HG03139 (cell line): ENCODE measurements around the gene RAD51B.

Source experiments
- ATAC-seq: cut with Tn5 transposase; IDR thresholded peaks from one replicate; pipeline ENCODE4 v1.9.1; 2021; ENCODE audit not compliant: unreplicated experiment

The RAD51B gene

DNA sequence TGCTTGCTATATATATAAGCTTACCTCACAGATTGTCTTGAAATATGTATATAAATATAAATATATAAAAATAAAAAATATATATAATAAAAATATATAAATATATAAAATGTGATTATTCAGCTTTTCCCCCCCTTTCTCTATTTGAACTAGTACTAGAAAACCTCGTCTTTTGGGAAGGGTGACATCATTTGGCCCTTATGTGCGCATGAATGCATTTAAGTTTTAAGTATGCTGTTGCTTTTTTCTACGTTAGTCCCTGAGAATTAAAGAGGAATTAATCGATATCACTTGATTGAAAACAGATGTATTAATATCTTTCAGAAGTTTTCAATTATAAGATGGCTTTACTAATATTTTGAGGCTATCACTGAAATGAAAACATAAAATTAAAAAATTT lies 69.9 kb downstream of the RAD51B start:
- ATAC-seq = no peak

DNA sequence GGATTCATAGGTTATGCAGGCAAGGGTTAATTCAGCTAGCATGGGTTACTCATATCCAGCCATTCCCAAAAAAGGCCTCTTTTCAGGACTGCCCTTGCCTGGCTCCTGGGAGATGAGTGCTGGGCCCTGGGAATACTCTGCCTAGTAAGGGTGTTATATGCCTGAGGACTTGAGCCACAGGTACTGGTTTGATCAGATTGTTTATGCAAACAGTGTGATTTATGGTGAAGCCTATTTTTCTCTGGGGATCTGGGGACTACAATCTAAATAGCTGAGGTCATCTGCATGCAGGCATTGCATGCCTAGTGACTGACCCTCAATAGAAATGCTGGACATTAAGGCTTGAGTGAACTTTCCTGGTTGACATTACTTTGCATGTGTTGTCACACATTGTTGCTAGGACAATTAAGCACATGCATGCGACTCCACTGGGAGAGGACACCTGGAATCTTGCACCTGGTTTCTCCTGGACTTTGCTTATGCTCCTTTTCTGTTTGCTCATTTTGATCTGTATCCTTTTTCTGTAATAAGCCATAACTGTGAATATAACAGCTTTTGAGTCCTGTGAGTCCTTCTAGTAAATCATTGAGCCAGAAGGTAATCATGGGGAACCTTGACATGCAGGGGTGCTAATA lies 73.0 kb downstream of the RAD51B start:
- ATAC-seq = no peak

DNA sequence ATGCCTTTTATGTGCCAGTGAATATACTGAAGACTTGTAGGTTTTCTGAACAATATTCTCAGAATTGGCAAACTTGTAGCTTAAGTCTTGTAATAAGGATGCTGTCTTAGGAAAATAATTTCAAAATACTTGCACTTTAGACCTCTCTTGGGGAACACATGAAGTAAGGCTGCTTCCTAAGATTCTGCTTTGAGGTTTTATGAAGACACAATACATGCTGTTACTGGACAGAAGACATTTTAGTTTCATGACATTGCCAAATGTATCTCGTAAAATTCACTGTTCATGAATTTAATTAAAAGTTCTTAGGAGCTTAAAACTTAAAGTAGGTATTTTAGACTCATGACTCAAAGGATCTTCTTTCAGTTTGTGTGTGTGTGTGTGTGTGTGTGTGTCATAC lies 80.7 kb downstream of the RAD51B start:
- no peak for ATAC-seq

DNA sequence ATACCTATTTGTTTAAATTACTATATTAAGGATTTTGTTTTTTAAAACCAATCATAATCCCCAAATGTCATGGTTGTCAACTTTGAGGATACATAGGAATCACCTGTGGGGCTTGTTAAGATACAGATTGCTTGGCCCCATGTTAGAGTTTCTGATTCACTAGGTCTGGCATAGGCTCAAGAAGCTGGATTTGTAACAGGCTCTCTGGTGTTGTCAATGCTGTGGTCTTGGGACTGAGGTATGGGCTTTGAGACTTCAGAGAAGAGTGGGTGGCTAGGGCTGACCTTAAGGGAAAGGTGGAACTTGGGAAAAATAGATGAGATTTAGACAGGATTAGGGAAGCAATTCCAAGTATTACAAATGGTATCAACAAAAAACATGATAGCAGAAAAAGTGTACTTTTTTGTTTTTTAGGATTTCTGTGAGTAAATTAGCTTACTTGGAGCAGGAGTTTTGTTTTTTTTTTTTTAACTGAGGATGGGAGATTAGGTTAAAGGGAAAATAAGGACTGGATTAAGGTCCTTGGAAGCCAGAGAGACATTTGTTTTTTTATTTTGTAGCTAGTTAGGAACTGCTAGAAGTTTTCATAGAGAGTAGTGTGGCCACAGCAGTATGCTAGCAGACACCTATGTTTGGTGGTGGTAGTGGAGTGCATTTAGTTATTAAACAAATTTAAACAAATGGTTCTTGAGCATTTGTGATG lies 88.6 kb downstream of the RAD51B start:
- no peak for ATAC-seq

DNA sequence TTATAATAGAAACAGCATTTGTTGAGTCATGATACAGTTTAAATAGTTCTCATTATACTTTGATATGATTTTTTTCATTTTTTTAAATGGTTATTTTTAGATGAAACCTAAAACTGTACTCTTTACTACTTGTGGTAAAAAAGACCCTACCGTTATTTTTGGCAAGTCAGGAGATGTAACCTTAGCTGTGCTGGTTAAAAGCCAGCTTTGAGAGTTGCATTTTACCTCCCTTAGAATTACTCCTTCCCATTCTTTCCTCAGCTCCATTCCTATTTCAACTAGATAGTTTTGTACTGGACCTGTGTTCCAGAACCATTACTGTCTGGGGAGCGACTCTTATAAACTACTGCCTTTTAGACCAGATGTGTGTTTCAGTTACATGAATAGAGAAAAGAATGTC lies 92.0 kb downstream of the RAD51B start:
- ATAC-seq = no peak

DNA sequence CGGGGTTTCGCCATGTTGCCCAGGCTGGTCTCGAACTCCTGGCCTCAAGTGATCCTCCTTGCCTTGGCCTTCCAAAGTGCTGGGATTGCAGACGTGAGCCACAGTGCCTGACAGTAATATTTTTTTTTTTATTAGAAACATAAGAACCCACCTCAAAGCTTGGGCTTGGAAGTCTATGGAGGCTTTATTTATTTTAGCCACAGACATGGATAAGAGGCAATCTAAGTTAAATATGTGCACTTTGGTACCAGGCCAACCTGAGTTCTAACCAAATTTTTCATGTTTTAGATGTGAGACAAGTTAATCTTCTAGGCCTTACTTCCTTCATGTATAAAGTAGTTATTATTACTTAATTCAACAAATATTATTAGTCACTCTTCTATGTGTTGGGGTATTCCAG lies 96.9 kb downstream of the RAD51B start:
- no peak for ATAC-seq

DNA sequence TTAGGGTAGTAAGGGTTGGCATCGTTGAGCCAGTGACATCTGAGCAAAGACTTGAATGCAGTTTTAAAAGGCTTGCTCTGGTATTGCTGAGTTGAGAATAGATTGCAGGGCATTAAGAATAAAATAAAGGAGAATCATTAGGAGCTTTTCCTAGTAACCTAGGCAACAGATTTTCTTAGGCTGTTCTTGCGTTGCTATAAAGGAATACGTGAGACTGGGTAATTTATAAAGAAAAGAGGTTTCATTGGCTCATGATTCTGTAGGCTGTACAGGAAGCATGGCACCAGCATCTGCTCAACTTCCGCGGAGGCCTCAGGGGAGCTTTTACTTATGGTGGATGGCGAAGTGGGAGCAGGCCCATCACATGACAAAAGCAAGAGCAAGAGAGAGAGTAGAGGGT lies 97.4 kb downstream of the RAD51B start:
- ATAC-seq = no peak

DNA sequence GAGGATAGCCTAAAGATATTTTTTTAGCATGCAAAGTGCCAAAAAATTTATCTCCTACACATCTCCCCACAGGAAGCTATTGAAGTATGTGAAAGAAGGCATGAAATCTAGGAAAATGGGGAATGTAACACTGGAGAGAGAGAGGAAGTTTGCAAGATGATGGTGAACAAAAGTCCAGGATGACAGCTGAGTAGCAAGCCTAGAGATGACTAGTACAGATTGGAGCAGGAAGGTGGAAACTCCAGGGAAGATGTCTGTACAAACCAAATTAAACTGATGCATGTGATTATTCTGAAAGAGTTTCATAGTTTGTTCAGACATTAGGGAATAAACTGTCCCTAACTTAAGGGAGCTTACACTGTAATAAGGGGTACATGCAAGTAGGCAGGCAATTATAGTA lies 99.3 kb downstream of the RAD51B start:
- no peak for ATAC-seq

DNA sequence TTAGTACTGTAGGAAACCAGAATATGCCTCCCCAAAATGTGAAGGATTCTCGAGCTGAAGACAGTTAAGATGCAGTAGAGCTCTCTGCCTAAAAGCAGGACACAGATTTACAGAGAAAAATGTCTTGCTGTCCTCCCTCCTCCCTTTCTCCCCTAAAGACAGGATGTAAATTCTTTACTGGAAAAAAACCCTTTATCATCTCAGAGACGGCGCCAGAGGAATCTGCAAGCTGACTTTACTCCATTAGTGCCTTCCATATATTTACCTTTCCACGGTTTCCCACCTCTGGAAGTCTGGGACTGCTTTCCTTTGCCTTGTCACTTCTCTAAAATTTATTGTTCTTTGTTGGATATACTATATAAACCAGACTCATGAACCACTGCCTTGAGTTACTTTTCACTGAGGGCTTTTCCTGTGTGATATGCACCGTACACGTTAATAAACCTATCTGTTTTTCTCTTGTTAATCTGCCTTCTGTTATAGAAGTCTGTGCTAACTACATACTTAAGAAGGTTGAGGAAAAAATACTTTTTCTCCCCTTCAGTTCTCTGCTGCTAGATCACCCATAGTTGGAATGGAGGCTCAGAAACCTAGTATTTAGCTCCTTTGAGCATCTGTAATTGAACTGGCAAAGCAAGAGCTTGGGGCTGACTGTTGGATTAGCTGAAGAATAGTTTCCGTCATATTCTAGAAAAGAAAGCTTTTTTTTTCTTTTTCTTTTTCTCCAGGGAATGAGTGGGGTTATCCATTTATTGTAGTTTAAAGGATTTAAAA lies 99.9 kb downstream of the RAD51B start:
- no peak for ATAC-seq

DNA sequence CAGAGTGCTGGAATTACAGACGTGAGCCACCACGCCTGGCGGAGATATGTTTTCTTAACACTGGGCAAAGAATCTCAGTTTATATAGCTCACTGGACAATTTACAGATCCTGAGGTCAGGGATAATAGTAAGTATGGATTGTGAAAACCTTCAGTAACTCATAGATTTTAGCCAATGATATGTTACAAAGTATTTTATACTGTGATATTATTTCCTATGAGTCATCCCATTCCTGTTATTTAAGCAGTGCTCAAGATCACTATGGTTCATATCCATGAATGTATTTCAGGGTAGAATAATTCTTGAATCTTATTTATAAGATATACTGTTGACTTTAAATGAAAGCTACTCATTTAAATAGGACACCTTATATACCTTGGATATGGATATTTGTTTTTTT lies 107.2 kb downstream of the RAD51B start:
- ATAC-seq = no peak

DNA sequence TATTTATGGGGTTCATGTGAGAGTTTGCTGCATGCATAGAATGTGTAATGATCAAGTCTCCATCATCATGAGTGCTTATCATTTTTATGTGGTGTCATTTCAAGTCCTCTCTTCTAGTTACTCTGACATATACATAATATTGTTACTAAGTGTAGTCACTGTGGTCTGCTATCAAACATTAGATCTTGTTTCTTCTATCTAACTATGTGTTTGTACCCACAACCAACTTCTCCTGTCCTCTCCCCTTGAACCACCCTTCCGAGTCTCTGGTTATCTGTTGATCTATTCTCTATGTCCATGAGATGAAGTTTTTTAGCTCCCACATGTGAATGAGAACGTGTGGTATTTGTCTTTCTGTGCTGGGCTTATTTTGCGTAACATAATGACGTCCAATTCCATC lies 107.7 kb downstream of the RAD51B start:
- ATAC-seq = no peak

DNA sequence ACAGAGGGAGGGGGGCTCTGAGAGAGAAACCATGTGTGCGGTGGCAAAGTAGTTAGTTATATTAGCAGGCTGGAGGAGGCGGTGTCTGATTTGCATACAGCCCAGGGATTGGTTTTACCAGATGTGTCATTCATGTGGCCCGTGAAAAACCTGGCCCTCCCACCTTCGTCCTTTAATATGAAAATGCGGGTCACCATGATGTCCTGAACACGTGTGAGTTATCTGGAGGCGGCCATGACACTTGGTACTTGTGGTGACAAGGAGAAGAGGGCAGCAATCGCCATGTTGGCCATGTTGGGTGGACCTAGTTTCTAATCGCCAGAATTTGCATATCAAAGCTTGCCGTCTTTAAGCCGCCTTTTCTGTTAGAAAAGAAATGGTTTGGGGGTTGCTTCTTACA lies 108.8 kb downstream of the RAD51B start:
- ATAC-seq = no peak

DNA sequence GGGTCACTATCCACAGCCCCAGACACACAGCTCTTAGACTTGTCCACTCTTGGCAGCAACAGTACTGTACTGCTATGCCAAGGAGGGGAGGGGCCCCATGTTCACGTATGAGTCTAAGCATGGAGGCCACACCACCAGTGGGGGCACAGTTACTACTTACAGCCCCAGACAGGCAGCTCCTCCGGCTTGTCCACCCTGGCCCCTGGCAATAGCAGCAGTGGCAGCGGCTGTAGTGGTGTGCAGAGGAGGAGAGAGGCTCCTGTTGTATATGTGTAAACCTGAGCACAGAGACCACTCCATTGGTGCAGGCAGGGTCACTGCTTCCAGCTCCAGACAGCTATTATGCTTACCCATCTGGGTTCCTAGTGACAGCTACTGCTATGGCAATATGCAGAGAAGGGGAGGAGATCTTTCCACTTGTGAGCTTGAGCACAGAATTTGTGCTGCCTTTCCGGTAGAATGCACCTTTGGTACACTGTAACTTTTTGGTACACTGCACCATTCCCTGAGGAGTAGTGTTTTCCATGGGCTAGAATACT lies 113.2 kb downstream of the RAD51B start:
- ATAC-seq = no peak

DNA sequence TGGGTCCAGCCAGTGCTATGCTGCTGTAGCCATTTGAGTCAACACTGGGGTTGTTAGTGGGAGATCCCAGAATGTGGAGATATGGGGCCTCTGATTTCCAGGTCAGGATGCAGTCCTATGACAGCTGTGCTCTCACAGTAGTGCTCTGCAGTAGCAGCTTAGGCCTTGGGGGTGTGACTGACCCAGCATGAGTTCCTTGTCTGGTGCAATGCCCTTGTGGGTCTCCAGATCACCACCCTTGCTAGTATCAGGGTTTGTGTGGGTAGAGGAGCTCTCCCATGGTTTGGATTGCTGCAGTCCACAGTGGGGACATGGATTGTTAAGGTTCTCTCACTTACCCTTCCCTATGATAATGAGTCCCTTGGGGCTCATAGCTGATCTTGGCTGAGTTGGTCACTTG lies 113.7 kb downstream of the RAD51B start:
- ATAC-seq = no peak

DNA sequence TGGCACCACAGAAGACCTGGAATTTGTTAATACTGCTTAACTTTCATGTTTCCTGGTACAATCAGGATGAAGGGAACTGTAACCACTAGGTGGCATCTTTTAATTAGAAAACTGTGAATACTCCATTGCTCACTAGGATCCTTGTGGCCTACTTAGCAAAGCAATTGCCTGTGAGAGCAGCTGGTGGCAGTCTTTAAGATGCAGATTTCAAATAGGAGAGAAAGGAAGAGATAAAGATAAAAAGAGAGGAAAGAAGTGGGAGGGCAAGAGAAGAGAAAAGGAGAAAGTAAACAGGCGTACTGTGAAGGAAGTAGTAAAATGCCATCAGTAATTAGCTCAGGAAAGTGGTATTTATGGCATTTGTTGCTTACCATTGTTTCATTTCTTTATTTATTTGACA lies 114.5 kb downstream of the RAD51B start:
- ATAC-seq = no peak

DNA sequence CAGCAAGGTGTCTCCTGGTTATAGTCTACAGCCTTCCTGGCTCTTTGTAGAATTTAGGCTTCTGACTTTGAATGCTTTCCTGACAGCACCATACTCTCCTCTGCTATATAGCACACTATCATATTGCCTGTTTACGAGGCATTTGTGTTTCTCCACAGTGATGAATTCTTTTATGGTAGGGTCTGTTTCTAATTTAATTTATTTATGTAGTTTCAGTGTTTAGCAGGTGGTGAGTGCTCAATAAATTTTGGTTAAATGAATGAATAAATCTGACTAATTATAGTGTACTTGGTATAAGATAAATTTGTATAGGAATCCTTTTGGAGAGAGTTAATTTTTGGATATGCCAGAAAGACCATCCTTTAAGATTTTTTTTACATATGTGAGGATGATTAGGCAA lies 115.3 kb downstream of the RAD51B start:
- no peak for ATAC-seq

DNA sequence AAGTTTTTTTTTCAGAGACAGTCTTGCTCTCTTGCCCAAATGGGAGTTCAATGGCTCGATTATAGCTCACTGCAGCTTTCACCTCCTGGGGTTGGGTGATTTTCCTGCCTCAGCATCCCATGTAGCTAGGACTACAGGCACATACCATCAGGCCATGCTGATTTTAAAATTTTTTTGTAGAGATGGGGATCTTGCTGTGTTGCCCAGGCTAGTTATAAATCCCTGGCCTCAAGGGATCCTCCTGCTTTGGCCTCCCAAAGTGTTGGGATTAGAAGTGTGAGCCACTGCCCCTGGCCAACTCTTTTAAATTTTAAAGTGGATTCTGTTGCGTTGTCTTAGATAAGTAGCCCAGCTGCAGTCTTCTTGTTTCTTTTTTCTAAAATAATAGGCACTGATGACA lies 115.8 kb downstream of the RAD51B start:
- no peak for ATAC-seq

DNA sequence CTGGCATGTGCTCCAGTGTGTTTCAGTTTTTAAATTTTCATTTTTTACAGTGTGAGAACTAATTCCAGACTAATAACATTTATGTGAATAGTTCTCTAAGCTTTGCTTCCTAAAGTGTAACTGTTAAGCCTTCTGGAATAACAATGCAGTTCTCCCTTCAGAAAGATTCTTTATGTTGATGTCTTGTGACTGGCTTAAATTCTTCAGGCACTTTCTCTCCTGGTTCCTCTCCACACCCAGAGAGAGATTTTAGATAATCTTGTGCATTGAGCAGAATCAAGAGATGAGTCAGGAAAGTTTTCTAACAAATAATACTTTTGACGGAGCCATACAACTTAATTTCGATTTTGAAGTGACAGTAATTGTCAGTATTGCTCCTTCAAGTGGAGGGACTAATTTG lies 118.5 kb downstream of the RAD51B start:
- ATAC-seq = no peak

DNA sequence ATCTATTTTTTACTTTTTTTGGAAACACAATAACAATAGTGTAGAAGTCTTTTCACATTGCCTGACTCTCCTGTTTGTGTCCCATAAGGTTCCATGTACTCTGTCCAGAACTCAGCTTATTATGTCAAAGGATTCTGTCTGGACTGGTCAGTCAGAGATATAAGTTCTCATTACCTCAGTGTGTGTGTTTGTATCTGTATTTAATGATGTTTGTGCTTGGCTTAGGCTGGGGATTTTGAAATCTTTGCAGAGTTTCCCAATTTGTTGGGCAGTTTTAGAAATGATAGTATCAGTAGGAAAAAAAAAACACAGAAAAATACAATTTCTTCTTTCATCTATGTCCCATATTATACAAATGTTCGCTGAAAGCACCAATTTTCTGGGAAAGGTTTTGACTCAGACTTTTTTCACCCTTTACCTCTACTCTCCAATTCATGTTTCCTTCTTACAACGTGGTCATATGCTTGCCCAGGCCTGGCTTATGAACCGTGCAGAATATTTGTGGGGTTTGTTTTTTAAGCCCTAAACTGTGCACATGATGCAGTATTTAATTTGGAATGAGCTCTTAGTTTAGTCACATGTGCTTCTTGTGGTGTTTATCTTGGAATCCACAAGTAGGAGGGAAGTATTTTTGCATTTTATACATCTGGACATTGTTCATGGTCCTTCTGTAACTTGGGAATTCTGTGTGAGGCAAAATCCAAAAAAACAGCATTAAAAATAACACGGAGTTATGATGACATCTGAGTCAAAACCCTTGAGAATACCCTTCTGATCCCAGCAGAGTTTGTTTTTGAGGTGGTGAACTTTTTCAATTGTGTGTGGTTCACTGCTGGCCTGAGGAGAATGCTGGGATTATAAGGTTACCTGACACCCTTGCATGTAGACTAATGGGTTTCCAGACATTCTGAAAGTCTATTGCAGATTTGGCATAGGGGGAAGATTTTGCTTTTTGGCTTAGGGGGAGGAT lies 121.2 kb downstream of the RAD51B start:
- no peak for ATAC-seq

DNA sequence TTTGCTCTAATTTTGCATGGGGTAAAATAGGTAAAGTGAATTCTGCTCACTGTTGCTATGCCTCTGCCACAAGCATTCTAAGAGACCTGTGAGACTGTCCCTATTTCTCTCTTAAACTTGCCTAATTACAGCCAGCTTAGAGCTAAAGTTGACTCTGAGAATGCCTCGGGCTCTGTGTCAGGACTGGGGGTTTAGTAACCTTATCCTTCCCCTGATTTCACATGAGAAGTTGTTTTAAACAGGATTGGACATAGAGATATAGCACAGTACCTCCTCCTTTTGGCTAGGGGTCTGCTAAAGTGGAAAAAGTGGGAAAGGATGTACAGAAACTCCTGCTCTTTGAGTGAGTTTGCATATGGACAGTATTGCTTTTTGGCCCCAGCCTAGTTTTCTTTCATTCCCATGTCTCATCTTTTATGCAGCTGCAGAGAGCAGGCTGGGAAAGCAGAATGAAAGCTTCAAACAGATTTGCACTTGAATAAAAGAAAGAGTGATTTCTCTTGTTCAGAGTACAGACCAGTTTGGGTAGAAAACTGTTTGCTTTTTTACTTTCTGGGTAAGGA lies 122.0 kb downstream of the RAD51B start:
- ATAC-seq = no peak
